GM21528 (cell line): Measurements from ENCODE around the gene COLEC11.
"Not testable (repeated sequence)": the region's sequence is repeated elsewhere in the genome, so short reads cannot be mapped to it uniquely, and the experiment has no call there.

Experiments used
- ATAC-seq: cut with Tn5 transposase; IDR thresholded peaks from one replicate; pipeline ENCODE4 v1.9.1; 2021; ENCODE audit warnings: mild to moderate bottlenecking, moderate library complexity; ENCODE audit not compliant: unreplicated experiment, low FRiP score

The COLEC11 gene

DNA sequence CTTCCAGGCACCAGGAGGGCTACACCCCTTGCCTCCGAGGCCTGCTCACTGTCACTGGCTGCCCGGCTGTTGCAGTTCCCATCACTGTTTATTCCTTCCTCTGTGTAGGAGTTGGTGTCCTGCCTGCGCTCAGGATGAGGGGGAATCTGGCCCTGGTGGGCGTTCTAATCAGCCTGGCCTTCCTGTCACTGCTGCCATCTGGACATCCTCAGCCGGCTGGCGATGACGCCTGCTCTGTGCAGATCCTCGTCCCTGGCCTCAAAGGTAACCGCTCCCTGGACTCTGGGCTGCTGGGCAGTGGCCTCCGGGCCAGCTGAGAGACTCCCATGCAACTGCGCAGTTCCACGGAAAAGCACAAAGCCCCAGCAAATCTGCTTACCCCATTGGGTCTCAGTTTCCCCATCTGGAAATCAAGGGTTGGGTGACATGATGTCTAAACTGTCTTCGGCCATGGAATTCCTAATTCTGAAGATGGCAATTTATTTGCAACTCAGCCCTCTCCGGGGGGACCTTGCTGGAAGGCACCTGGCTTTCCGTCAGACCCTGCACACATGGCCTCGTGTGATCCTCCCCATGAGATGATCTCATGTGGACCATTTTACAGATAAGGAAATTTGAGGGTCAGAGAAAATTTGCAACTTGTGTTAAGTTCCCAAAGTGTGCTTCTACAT lies 9.4 kb downstream of the COLEC11 start:
- no peak for ATAC-seq

DNA sequence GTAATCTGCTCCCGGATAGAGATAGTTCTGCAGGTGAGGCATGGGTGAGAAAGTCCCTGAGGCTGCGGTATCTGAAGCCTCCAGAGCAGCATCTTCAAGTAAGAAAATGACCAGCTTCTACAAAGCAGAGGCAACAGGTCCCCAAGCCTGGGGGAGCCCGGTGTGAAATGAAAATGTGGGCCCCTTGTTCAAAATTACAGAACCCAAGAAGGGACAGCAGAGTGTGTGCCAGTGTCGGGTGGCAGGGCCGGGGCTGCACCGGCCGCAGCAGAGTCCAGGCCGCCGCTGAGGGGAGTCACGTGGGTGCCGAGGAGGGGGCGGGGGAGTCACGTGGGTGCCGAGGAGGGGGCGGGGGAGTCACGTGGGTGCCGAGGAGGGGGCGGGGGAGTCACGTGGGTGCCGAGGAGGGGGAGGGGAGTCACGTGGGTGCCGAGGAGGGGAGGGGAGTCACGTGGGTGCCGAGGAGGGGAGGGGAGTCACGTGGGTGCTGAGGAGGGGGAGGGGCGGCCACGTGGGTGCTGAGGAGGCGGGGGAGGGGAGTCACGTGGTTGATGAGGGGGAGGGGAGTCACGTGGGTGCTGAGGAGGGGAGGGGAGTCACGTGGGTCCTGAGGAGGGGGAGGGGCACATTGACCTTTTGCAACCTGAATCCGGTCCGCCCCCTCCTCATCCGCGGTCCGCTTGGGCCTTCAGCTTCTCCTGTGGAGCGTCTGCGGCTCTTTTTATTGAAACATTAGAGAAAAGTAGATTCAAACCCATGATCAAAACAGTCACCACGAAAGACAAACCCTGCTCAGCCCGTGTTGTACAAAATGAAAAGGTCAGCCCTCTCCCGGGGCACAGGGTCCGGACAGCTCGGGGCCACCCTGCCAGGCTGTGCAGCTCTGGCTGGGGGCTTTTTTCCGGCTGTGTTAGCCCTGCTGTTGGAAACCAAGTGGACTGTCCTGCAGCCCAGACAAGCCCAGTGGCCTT lies 10.4 kb downstream of the COLEC11 start:
- no peak for ATAC-seq

DNA sequence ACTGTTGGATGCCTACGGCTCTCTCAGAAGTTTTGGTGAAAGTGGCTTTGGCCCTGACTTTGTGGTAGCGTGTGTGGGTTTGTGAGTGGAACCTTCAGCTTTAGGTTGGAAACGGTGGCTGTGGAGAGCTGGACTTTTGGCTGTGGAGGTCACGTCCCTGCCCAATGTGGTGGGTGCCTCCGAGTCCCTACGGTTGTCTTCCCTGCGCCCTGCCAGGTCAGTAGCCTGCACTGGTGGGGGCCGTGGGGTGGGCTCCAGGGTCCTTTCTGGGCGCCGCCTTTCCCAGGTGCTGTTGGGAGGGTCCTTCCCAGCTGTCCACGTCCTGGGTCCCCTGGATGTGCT lies 11.1 kb downstream of the COLEC11 start:
- ATAC-seq: no peak

DNA sequence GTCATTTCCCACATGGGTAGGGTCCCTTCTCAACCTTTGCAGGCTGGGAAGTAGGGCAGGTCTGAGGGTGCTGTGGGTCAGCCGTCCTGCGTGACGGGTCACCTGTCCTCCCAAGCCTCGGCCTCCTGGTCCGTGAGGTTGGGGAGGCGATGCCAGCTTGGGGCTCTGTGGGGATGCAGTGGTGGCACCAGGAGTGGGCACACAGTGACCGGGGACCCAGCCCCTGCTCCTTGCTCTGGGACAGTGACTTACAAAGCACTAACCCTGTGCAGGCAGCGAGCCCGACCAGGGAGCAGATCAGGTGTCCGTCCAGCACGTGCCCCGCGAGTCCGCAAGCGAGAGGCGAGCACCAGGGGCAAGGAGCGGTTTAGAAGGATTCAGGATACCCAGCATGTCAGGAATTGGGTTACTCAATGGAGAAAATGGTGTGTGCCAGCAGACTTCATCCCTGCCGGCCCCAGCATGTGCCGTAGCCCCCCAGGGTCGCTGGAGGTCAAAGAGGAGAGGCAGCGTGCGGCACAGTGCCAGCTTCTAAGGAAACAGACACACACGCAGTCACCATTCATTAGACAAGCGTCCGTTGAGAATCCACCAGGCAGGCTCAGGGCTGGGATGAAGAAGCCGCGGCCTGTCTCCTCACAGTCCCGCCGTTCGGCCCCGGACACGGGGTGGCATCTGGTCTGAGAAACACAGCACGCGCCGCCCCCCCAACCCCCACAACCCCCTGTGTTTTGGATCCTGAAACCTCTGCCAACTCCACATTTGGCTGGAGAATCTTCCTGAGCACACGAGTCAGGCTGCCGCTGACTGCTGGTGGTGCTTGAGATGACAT lies 11.7 kb downstream of the COLEC11 start:
- ATAC-seq: no peak

DNA sequence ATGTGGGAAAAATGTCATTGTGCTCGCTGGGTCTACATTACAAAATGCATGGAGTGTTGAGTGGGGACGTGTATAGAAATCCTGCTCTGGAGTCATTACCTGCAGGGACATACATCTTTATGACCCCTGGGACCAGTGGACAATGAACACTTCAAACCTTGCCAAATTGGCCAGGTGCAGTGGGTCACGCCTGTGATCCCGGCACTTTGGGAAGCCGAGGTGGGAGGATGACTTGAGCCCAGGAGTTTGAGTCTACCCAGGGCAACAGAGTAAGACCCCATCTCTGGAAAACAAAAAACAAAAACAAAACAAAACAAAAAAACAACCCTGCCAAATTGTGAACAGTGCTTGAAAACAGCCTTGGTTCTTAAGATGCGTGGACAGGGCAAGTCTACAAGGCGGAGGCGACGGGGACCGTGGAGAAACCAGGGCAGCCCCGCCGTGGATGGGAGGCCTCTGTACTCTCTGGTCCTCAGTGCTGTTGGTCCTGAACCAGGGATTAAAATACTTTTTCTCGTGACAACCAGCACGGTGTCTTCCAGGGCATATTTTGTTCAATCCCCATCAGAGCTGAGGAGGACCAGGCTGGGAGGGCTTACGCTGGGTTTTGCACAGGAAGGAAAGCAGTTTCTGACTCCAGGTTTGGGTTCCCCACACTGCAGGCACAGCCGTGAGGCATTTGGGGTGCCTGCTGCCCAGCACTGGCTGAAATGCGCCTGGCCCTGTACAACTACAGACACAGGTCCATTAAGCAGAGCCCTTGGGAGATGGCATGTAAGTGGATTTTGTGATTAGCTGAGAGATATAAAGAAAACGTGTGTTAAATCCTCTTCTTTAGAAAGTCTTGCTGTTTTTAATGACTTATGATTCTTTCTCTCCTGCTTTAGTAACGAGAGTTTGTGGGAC lies 13.7 kb downstream of the COLEC11 start:
- ATAC-seq: no peak

DNA sequence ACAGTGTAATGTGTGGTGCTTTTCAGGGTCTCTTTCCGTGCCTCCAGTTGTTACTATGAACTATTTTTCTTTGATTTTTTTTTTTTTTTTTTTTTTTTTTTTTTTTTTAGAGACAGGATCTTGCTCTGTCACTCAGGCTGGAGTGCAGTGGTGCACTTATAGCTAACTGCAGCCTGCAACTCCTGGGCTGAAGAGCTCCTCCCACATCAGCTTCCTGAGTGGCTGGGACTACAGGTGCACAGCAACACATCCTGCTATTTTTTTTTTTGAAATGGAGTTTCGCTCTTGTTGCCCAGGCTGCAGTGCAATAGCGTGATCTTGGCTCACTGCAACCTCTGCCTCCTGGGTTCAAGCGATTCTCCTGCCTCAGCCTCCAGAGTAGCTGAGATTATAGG lies 14.4 kb downstream of the COLEC11 start:
- not testable (repeated sequence) for ATAC-seq

DNA sequence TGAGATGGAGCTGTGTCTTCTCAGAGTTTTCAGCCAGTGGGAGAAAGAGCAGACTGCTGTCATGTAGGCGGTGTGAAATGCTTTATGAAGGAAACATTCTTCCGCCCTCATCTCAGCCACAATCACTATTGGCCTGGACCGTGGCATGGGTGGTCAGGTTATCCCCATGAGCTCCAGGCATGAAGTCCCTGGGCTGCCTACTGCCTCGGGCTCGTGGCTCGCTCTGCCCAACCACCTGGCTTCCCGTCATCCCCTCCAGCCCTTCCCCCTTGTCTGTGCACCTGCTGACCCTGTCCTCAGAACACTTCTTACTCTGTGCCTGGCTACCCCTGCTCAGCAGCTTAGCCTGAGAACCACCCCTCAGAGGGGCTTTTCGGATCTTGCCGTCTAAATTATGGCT lies 15.5 kb downstream of the COLEC11 start:
- no peak for ATAC-seq

DNA sequence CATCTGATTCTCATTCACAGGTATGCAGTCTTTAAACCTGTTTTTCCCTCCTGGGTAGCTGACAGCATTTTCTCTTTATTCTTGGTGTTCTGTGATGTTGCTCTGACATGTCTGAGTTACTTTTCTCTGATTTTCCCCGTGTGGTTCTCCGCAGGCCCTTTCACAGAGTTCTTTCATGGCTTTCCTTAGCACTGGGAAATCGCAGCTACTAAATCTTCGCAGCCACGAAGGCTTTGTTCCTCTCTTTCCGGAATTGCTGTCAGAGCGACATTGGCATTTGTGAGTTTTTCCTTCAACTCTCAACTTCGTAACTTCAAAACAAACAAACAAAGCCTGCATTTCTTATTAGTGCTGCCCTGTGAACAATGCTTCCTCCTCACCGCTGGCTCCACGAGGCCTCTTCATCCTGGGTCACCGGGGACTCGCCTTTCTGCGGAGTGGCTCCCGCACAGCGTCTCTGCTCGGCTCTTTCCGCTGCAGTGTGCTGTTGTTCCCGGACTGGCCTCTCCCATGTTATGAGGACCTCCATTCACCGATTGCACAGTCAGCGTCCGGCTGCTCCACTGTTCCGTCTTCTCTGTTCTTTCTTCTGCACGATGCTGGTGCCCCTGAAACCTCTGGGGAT lies 16.1 kb downstream of the COLEC11 start:
- ATAC-seq: no peak

DNA sequence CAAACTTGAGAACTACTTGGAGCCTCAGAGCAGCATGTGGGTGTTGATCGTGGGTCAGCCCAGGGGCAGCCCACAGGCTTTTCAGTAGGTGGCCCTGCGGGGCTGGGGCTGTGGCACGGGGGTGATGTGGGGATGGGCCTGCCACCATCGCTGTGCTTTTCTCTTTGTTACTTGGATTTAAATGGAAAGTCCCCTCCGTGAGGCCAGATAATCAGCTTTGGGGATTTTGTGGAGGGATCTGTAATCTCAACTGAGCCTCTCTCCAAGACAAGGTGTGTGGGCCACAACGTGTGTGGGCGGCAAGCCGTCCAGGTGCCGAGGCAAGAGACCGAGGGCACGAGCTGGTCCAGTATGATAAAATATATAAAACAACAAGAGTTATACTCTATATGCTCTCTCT lies 16.7 kb downstream of the COLEC11 start:
- no peak for ATAC-seq

DNA sequence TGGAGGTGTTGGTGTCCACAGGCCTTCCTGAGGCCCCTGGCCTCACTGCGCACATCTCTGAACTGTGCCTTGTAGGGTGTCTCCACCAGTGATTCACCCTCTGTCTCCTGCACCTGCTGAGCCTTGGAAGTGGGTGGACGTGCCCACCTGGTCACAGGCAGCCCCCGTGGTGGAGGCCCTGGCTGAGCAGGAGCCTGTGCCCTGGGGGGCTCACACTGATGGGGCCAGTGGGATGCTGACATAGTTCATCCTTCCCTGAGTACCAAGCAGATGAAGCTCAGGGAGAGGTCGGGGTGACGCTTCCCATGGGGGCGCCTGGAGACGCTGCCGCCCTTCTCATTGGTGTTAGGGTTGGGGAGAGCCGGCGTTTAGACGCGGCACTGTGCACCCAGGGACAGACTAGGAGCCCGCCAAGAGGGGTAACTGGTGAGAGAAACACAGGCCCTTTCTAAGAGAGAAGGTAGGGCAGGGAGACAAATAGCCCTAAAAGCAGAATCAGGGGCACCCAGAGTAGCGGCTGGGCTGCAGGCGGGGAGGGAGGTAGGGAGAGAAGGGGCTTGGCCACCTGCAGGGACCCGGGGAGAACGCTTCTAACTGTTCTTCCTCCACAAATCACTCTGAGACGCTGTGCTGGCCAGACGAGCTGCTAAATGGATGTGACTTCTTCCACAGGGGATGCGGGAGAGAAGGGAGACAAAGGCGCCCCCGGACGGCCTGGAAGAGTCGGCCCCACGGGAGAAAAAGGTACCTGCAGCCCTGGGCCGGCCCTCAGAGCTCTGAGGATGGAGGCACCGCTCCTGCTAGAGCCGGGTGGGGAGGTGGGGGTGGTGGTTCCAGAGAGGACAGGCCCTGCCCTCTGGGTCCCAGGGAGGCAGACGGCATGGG lies 18.0 kb downstream of the COLEC11 start:
- no peak for ATAC-seq

DNA sequence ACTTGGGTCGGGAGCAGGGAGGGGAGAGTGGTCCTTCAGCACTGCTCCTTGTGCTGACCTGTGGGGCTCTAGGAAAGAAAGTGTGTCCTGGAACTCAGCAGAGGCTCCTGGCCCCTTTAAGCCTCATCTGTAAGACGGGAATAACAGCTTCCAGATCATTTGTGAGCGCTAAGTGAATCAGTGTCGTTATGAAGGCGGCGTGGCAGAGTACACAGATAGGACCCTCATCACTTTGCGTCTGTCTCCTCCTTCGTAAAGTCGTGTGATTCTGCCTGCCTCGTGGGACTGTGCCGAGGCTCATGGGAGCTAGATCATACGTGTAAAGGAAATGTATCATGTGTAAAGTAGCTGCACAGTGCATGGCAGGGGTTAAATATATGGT lies 18.6 kb downstream of the COLEC11 start:
- no peak for ATAC-seq

DNA sequence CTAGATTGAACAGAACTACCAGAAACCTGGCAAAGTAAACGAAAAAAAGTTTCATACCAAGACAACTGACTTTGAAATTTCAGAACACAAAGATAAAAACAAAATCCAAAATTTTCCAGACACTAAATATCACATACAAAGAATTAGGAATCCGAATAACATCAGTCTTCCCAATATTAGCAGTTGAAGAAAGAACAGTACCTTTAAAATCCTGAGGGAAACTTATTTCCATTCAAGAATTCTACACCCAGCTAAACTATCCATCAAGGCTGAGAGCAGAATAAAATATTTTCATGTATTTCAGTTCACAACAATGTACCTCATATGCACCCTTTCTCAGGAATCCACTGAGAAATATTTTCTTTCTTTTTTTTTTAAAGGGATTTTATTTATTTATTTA lies 19.8 kb downstream of the COLEC11 start:
- ATAC-seq: not testable (repeated sequence)

DNA sequence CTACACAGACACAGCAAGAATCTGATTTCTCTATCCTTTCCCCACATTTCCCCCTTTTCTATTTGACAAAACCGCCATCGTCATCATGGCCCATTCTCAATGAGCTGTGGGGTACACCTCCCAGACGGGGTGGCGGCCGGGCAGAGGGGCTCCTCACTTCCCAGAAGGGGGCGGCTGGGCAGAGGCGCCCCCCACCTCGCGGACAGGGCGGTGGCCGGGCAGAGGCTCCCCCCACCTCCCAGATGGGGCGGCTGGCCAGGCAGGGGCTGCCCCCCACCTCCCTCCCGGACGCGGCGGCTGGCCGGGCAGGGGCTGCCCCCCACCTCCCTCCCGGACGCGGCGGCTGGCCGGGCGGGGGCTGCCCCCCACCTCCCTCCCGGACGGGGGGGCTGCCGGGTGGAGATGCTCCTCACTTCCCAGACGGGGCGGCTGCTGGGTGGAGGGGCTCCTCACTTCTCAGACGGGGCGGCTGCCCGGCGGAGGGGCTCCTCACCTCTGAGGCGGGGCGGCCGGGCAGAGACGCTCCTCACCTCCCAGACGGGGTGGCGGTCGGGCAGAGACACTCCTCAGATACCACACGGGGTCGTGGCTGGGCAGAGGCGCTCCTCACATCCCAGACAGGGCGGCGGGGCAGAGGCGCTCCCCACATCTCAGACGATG lies 20.8 kb downstream of the COLEC11 start:
- ATAC-seq: not testable (repeated sequence)

DNA sequence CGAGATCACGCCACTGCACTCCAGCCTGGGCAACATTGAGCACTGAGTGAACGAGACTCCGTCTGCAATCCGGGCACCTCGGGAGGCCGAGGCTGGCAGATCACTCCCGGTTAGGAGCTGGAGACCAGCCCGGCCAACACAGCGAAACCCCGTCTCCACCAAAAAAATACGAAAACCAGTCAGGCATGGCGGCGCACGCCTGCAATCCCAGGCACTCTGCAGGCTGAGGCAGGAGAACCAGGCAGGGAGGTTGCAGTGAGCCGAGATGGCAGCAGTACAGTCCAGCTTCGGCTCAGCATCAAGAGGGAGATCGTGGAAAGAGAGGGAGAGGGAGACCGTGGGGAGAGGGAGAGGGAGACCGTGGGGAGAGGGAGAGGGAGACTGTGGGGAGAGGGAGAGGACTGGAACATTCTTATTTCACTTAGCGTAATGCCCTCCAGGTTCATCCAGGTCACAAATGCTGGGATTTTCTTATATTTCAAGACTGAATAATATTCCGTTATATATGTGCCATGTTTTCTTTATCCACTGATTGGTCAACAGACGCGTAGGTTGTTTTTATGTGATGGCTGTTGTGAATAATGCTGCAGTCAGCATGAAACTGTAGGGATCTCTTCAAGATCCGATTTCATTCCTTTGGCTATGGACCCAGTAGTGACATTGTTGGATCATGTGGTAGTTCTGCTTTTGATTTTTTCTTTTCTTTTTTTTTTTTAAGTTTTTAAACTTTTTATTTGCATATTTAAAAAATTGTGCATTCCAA lies 21.7 kb downstream of the COLEC11 start:
- ATAC-seq: not testable (repeated sequence)

DNA sequence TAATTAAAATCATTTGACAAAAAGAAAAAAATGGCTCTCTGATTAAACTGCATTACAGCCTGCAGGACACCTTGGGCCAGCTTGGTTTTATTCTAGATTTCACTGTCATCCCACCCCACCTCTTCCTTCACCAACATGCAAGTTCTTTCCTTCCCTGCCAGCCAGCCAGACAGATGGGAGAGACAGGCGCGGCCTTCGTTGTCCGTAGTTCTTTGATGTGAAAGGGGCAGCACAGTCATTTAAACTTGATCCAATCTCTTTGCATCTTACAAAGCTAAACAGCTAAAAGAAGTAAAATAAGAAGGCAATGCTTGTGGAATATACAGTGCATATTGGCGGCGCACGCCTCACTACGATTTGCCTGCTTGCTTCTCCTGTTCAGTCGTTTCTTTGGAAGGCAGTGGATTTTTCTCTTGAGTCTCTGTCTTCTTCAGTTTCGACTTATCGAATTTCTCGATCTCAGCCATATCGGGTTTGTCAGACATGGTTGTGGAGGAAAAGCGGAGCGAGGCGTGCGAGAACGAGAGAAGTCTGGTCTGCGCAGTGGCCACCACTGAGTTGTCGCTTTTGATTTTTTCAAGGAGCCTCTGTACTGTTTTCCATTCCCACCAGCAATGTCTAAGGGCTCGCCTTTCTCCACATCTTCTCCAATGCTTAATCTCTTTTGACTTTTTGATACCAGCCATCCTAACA lies 22.4 kb downstream of the COLEC11 start:
- no peak for ATAC-seq

DNA sequence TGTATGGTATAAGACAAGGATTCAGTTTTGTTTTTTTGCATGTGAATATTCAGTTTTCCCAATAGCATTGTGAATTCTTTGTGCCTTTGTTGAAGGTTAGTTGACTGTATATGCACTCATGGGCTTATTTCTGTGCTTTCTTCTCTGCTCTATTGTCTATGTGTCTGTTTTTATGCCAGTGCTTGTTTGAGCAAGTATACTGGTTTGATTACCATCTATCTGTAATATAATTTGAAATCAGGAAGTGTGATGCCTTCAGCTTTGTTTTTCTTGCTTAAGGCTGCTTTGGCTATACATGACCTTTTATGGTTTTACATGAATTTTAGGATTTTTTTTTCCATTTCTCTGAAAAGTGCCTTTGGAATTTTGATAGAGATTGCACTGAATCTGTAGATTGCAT lies 23.5 kb downstream of the COLEC11 start:
- no peak for ATAC-seq

DNA sequence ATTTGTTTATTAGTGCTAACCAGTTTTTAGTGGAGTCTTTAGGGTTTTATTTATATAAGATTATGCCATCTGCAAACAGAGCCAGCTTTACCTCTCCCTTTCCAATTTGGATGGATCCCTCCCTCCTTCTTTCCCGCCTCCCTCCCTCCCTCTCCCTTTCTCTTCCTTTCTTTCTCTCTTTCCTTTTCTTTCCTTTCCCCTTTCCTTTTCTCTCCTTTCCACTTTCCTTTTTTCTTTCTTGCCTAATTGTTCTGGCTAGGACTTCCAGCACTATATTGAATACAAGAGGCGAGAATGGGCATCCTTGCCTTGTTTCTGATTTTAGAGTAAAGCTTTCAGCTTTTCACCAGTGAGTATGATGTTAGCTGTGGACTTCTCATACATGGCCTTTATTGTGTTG lies 24.1 kb downstream of the COLEC11 start:
- no peak for ATAC-seq
